Testis (tissue), 3 donors: ENCODE results near the gene PPP1R13B. TPM values are rescaled to one million over a fixed set of nuclear protein-coding genes. Genes with fewer than 3 reads are reported as not detected.

ENCODE experiments used
- DNase-seq: peaks from one replicate; pipeline ENCODE4 v3.0.0-alpha.2; 2019
- H3K27ac ChIP-seq, 2 donors: fragments of 200-600 bp; sonication (generic); one replicate each; pipeline ENCODE4 v1.5.1; 2019
- H3K27me3 ChIP-seq: fragments of 200-600 bp; sonication (generic); one replicate; pipeline ENCODE4 v1.5.1; 2019
- H3K36me3 ChIP-seq: fragments of 200-600 bp; sonication (generic); one replicate; pipeline ENCODE4 v1.5.1; 2017; ENCODE audit warnings: low read depth; ENCODE audit errors: missing control alignments
- H3K4me1 ChIP-seq: fragments of 200-600 bp; sonication (generic); one replicate; pipeline ENCODE4 v1.5.1; 2019
- H3K4me3 ChIP-seq, 2 donors: fragments of 200-600 bp; sonication (generic); one replicate each; pipeline ENCODE4 v1.5.1; 2017 to 2019
- H3K9me3 ChIP-seq: fragments of 200-600 bp; sonication (generic); one replicate; pipeline ENCODE4 v1.5.1; 2017
- POLR2A ChIP-seq: fragments of 450-650 bp; IDR thresholded peaks from one replicate; pipeline ENCODE4 v1.6.1; 2017; ENCODE audit warnings: antibody characterized with exemption, mild to moderate bottlenecking, moderate library complexity
- WGBS, 2 donors: methylation state at CpG; one replicate each; pipeline ENCODE4 v1.1.5; 2018; 5-methylcytosine and 5-hydroxymethylcytosine counted together
- intact Hi-C: fragments of 100-400 bp; cut with DNase I; formaldehyde crosslinking; loops from one replicate; pipeline ENCODE4 v1.15.1; 2023; ENCODE audit warnings: low total_unique reads
- polyA plus RNA-seq: library from polyadenylated mRNA; stranded (reverse); fragments of 350-450 nt; fragmentation: Illumina TruSeq; extraction: RNeasy Lipid Tissue Mini Kit (QIAGEN cat#74804); gene quantifications from one replicate; pipeline ENCODE4 v1.2.3, GENCODE V29; 2014; ENCODE audit warnings: low read depth, low replicate concordance; ENCODE audit not compliant: insufficient read depth
- total RNA-seq, 2 donors: library from RNA; depleted of rRNA; stranded (reverse); fragments of >200 nt; gene quantifications; one replicate each; pipeline ENCODE4 v1.2.3, GENCODE V29; 2016
- TF ChIP-seq, protein P1 (sequence below), 3 experiments: fragments of 450-650 bp in 2 of 3; fragments of 200-600 bp in 1 of 3; sonication (generic) in 1 of 3; IDR thresholded peaks; one replicate each; pipeline ENCODE4 v1.5.1; 2016 to 2019; ENCODE audit warnings: antibody characterized with exemption in 3 of 3, mild to moderate bottlenecking in 2 of 3, moderate library complexity in 1 of 3

PPP1R13B gene
- total and polyA plus RNA-seq, 3 donors from 2014 or later, result 73.1 to 89.2 (median 82.4) TPM

DNA sequence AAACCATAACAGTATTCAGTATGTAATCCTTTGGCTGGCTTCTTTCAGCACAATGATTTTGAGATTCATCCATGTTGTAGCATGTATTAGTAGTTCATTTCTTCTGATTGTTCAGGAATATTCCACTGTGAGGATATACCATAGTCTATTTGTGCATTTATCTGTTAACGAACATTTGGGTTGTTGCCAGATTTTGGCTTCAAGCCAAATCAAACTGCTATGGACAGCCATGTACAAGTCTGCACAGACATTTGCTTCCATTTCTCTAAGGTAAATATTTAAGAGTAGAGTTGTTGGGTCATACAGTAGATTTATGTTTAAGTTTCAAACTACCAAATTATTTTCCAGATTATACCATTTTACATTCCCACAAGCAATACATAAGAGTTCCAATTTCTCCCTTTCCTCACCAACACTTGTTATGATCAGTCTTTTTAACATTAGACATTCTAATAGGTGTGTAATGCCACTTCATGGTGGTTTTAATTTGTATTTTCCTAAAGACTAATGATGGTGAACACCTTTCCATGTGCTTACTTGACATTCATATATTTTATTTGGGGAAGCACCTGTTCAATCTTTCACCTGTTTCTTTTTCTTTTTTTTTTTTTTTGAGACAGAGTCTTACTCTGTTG, 75.2 kb downstream of the PPP1R13B start:
- 70 to 90% methylated on average over 1 of the region's 1 CpG for WGBS, 2 donors
- H3K4me3 ChIP-seq, result no peak overlapping the region
- H3K9me3 ChIP-seq, result no peaks in the 10 kb centered on the region
- DNase-seq, result no peak
- no peak for TF ChIP-seq POLR2A
- TF ChIP-seq, protein P1, sequence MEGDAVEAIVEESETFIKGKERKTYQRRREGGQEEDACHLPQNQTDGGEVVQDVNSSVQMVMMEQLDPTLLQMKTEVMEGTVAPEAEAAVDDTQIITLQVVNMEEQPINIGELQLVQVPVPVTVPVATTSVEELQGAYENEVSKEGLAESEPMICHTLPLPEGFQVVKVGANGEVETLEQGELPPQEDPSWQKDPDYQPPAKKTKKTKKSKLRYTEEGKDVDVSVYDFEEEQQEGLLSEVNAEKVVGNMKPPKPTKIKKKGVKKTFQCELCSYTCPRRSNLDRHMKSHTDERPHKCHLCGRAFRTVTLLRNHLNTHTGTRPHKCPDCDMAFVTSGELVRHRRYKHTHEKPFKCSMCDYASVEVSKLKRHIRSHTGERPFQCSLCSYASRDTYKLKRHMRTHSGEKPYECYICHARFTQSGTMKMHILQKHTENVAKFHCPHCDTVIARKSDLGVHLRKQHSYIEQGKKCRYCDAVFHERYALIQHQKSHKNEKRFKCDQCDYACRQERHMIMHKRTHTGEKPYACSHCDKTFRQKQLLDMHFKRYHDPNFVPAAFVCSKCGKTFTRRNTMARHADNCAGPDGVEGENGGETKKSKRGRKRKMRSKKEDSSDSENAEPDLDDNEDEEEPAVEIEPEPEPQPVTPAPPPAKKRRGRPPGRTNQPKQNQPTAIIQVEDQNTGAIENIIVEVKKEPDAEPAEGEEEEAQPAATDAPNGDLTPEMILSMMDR (IDR thresholded peaks at IDR 0.05), result no peak
- no peaks in the 10 kb centered on the region for H3K27me3 ChIP-seq
- intact Hi-C loops, result no loop called here
- no peaks in the 10 kb centered on the region for H3K36me3 ChIP-seq
- H3K27ac ChIP-seq, result no peak overlapping the region
- H3K4me1 ChIP-seq, result peaks cover 3% of the 10 kb centered on the region

DNA sequence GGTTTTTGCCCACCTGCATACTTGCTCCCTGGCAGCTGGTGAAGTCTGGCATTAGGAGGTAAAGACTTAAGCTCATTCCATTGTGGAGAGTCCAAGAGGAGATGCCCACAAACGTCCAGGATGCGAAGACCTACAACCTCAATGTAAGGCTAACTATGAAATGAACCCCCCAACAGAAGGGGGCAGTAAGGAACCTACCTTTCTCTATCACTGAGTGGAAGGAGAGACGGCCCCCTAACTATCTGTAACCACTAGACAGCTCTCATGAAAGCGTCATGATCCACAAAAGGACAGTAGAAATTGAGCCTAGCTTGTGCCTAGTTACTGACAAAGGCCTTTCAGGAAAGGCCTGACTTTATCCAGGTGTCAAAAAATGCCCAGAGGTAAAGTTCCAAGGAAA, 76.5 kb downstream of the PPP1R13B start:
- no peaks in the 10 kb centered on the region for H3K27me3 ChIP-seq
- TF ChIP-seq POLR2A, result no peak
- TF ChIP-seq, protein P1 (IDR thresholded peaks at IDR 0.05), result no peak
- no peaks in the 10 kb centered on the region for H3K9me3 ChIP-seq
- DNase-seq, result no peak
- no peak overlapping the region for H3K27ac ChIP-seq
- H3K4me1 ChIP-seq, result peaks cover 3% of the 10 kb centered on the region
- 85 to 94% methylated on average over 4 of the region's 4 CpGs for WGBS, 2 donors
- H3K36me3 ChIP-seq, result no peaks in the 10 kb centered on the region
- intact Hi-C loops, result no loop called here
- H3K4me3 ChIP-seq, result no peak overlapping the region

DNA sequence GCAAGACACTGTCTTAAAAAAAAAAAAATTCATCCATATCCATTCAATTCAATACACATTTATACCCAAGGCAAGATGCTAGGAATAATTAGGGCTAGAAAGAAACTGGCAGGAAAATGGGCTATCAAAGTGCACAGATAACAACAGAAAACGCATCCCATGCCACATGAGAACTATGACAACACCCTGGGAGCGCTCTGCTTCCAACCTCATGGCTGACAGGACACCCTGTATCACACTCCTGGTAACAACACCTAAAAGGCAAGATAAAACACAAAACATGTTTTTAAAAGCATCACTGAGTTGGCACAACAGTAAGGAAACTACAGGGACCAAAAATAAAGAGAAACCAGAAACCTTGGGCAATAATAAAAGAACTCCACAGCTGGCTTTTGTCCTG, 76.9 kb downstream of the PPP1R13B start:
- no peak for DNase-seq
- Histone ChIP-seq H3K4me1 (peaks cover 3% of the 10 kb centered on the region), H3K36me3 (no peaks in the 10 kb centered on the region), H3K4me3 (no peak overlapping the region), H3K9me3 (no peaks in the 10 kb centered on the region), H3K27ac (no peak overlapping the region), H3K27me3 (no peaks in the 10 kb centered on the region)
- no peak for TF ChIP-seq POLR2A
- TF ChIP-seq, protein P1 (IDR thresholded peaks at IDR 0.05), result no peak
- intact Hi-C loops, result no loop called here
- 84 to 89% methylated on average over 2 of the region's 2 CpGs for WGBS, 2 donors

DNA sequence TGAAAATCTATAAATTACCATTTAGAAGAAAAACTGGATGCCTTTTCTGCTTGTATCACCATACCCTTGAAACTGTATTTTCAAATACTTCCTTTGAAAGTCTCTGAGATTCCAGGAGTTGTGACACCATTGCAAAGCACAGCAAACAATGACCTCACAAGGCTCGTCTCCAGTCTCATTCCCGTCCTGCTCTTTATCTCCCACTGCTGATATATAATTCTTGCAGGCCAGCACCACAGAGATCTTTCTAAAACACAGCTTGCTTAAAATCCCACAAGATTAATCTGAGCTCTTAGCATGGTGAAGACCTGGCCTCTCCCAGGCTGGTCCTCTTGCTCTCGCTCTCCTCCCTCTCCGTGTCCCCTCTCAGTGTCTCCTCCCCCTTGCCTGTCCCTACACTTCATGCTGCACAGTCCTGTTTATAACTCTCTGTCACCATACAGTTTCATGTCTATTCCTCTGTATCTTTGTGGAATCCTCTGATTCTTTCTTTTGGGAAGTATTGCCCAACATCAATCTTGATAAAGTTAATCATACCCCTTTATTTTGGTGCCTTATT, 80.0 kb downstream of the PPP1R13B start:
- Histone ChIP-seq H3K4me3 (no peak overlapping the region), H3K4me1 (no peaks in the 10 kb centered on the region), H3K36me3 (no peaks in the 10 kb centered on the region), H3K9me3 (no peaks in the 10 kb centered on the region), H3K27ac (no peak overlapping the region), H3K27me3 (no peaks in the 10 kb centered on the region)
- DNase-seq, result no peak
- TF ChIP-seq, protein P1 (IDR thresholded peaks at IDR 0.05), result no peak
- TF ChIP-seq POLR2A, result no peak
- 73% methylated on average over 4 of the region's 4 CpGs for WGBS, 2 donors
- intact Hi-C loops, result no loop called here

DNA sequence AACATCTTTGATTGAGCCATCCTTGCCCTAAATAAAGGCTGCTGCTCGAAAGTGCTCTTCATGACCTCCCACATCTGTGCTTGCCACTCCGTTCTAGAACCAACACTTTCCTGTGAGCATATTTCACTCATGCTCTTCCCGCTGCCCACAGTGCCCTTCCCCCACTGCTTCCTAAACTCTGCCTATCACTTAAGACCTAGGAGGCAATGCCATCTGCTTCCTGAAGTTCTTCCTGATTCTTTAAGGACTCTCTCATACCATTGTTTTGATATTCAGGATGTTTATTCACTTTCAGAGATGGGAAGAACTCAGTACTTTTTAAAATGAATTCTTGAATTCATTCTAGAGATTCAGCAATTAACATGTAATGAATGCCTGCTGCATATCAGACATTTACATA, 81.8 kb downstream of the PPP1R13B start:
- TF ChIP-seq, protein P1 (IDR thresholded peaks at IDR 0.05), result no peak
- TF ChIP-seq POLR2A, result no peak
- Histone ChIP-seq H3K36me3 (no peaks in the 10 kb centered on the region), H3K4me3 (no peak overlapping the region), H3K27me3 (no peaks in the 10 kb centered on the region), H3K9me3 (no peaks in the 10 kb centered on the region), H3K4me1 (no peaks in the 10 kb centered on the region), H3K27ac (no peak overlapping the region)
- intact Hi-C loops, result no loop called here
- DNase-seq, result no peak
- 89 to 94% methylated on average over 3 of the region's 3 CpGs for WGBS, 2 donors
